Mesendoderm (in vitro differentiated cells): ENCODE results near the gene DPM1.

Source experiments
- DNase-seq: peaks from one replicate; pipeline ENCODE4 v3.0.0; 2013
- H2AK5ac ChIP-seq: 2 replicates; pipeline ENCODE4 v1.6.1; 2013; ENCODE audit warnings: low read length, inconsistent platforms
- H2BK120ac ChIP-seq: 2 replicates; pipeline ENCODE4 v1.6.1; 2013; ENCODE audit warnings: low read depth, mild to moderate bottlenecking, low read length, moderate library complexity, mixed read lengths
- H2BK15ac ChIP-seq: replicated peaks from 2 replicates; pipeline ENCODE4 v1.6.1; 2013; ENCODE audit warnings: low read depth, mild to moderate bottlenecking, moderate library complexity
- H2BK5ac ChIP-seq: 2 replicates; pipeline ENCODE4 v1.6.1; 2013; ENCODE audit warnings: low read length, inconsistent platforms
- H3K18ac ChIP-seq: 2 replicates; pipeline ENCODE4 v1.6.1; 2013; ENCODE audit warnings: mild to moderate bottlenecking, low read length, mixed read lengths
- H3K23ac ChIP-seq: one replicate; pipeline ENCODE4 v1.6.1; 2013; ENCODE audit warnings: low read length
- H3K27ac ChIP-seq: 2 replicates; pipeline ENCODE4 v1.5.1; 2013; ENCODE audit warnings: low read depth, mild to moderate bottlenecking, inconsistent platforms, low read length, moderate library complexity
- H3K27me3 ChIP-seq: 2 replicates; pipeline ENCODE4 v1.6.1; 2013; ENCODE audit warnings: low read length, control low read depth, mild to moderate bottlenecking, inconsistent platforms; ENCODE audit not compliant: insufficient read depth, poor library complexity
- H3K36me3 ChIP-seq: 2 replicates; pipeline ENCODE4 v1.6.1; 2013; ENCODE audit warnings: low read length, inconsistent platforms; ENCODE audit not compliant: control insufficient read depth, insufficient read depth
- H3K4ac ChIP-seq: one replicate; pipeline ENCODE4 v1.6.1; 2013; ENCODE audit warnings: low read depth, mild to moderate bottlenecking, low read length, moderate library complexity
- H3K4me1 ChIP-seq: 2 replicates; pipeline ENCODE4 v1.6.1; 2013; ENCODE audit warnings: low read depth, low read length, inconsistent platforms; ENCODE audit not compliant: control insufficient read depth
- H3K4me2 ChIP-seq: 2 replicates; pipeline ENCODE4 v1.6.1; 2013; ENCODE audit warnings: low read length
- H3K4me3 ChIP-seq: 2 replicates; pipeline ENCODE4 v1.5.1; 2013; ENCODE audit warnings: mild to moderate bottlenecking, low read length
- H3K56ac ChIP-seq: one replicate; pipeline ENCODE4 v1.6.1; 2013; ENCODE audit warnings: low read length
- H3K79me1 ChIP-seq: 2 replicates; pipeline ENCODE4 v1.6.1; 2013; ENCODE audit warnings: low read length, inconsistent platforms
- H3K79me2 ChIP-seq: 2 replicates; pipeline ENCODE4 v1.6.1; 2013; ENCODE audit warnings: mild to moderate bottlenecking, low read length; ENCODE audit not compliant: control insufficient read depth, insufficient read depth
- H3K9ac ChIP-seq: 2 replicates; pipeline ENCODE4 v1.6.1; 2013; ENCODE audit warnings: low read length, inconsistent platforms
- H4K5ac ChIP-seq: one replicate; pipeline ENCODE4 v1.6.1; 2013; ENCODE audit warnings: low read length
- H4K8ac ChIP-seq: one replicate; pipeline ENCODE4 v1.6.1; 2013; ENCODE audit warnings: low read depth, mild to moderate bottlenecking, control low read depth, low read length, moderate library complexity
- WGBS: extraction: QIAGEN DNeasy Blood & Tissue Kit; methylation state at CpG from one replicate; pipeline ENCODE4 v1.1.7; 2013; ENCODE audit warnings: low lambda C conversion rate, missing lambda C conversion rate; ENCODE audit not compliant: insufficient coverage; ENCODE audit errors: extremely low coverage; 5-methylcytosine and 5-hydroxymethylcytosine counted together

Gene DPM1

DNA sequence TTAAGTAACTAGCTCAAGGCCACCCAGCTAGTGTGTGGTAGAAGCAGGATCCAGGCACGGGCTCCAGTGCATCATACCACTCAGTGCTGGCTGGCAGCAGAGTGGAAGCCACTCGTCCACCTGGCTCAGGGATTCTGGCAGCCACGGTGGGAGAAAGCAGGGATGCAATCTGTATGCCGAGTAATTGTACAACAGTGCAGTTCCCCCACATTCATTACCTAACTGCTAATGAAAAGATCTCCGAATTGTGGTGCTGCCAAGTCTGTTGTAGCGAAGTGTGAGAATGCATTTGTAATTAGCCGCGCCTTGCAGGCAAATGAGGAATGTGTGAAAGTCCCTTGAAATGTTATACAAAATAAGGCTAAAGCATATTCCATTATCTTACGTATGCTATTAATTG lies 35.5 kb upstream of the DPM1 start:
- no peak overlapping the region for H3K4me2 ChIP-seq
- H4K5ac ChIP-seq = no peak overlapping the region
- H3K79me2 ChIP-seq = no peaks in the 10 kb centered on the region
- no peak overlapping the region for H2AK5ac ChIP-seq
- no peaks in the 10 kb centered on the region for H3K36me3 ChIP-seq
- WGBS = no CpG with 5 or more reads among the region's 9 CpGs
- H2BK15ac ChIP-seq = no peak overlapping the region
- no peak overlapping the region for H3K23ac ChIP-seq
- DNase-seq = no peak
- peaks cover 8% of the 10 kb centered on the region for H3K4me1 ChIP-seq
- H3K79me1 ChIP-seq = no peaks in the 10 kb centered on the region
- H2BK5ac ChIP-seq = no peak overlapping the region
- H3K27ac ChIP-seq = no peak overlapping the region
- H3K27me3 ChIP-seq = no peaks in the 10 kb centered on the region
- H3K4ac ChIP-seq = no peak overlapping the region
- no peak overlapping the region for H3K9ac ChIP-seq
- H3K56ac ChIP-seq = no peak overlapping the region
- H3K4me3 ChIP-seq = no peak overlapping the region
- H4K8ac ChIP-seq = no peak overlapping the region
- H3K18ac ChIP-seq = no peak overlapping the region
- no peak overlapping the region for H2BK120ac ChIP-seq

DNA sequence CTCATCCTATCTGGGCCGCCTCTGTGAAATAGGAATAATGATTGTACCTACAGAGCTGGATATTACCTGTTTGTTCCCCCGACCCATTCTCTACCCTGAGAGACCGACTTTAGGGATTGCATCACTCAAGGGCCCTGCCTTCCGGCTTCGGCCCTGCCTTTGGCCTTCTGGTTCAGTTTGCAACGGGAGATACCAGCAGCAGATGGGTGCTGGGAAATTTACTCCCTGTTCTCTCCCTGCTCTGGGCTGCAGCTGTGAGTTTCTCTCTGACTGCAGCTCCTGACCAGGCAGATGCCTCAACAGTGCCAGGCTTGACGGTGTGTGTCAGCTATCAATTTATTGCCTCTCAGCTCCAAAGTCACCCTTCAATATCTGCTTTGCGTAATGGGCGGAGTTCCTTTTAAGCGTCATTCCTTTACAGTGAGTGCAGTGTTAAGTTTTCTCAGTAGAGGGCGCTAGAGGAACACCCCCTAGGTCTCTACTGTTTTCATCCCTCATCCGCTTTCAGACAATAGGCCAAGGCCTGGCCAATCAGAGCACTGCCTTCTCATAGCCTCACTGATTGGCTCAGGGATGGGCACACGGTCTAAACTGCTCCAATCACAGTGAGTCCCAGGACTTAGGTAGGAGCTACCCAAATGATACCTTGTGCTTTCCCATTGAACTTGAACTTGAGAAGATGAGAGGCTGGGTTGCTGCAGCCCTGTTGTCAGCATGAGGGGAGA lies 34.6 kb upstream of the DPM1 start:
- H3K27me3 ChIP-seq = no peaks in the 10 kb centered on the region
- H2BK5ac ChIP-seq = peak overlapping the region; percentile 24
- H4K8ac ChIP-seq = no peak overlapping the region
- H3K18ac ChIP-seq = no peak overlapping the region
- peak overlapping the region; percentile 52 for H3K27ac ChIP-seq
- peak overlapping the region; percentile 75 for H3K56ac ChIP-seq
- no peaks in the 10 kb centered on the region for H3K36me3 ChIP-seq
- H4K5ac ChIP-seq = peak overlapping the region; percentile 15
- no peak overlapping the region for H2AK5ac ChIP-seq
- no peak overlapping the region for H2BK15ac ChIP-seq
- no peaks in the 10 kb centered on the region for H3K79me1 ChIP-seq
- H3K4me2 ChIP-seq = no peak overlapping the region
- DNase-seq = peak; percentile 99
- no CpG with 5 or more reads among the region's 13 CpGs for WGBS
- H3K4ac ChIP-seq = peak overlapping the region; percentile 56
- H3K23ac ChIP-seq = no peak overlapping the region
- no peaks in the 10 kb centered on the region for H3K79me2 ChIP-seq
- peak overlapping the region; percentile 10 for H3K9ac ChIP-seq
- no peak overlapping the region for H2BK120ac ChIP-seq
- peaks cover 8% of the 10 kb centered on the region for H3K4me1 ChIP-seq
- H3K4me3 ChIP-seq = no peak overlapping the region

DNA sequence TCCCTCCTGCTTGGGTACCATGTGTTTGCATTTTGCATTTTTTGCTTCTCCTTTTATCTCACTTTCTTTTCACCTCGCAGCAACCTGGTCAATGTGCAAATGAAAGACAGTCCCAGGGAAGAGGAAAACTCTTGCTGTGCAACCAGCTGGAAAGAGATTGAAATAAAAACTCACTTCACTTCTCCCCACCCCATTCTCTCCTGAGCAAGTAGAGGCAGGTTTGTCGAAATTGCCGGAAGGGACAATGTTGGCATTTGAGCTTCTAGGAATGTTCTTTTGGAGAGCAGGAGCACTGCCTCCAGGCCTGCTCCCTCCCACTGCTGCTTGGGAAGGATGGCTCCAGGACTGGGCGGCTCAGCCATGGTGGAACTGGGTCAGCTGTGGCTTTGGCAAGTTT lies 34.0 kb upstream of the DPM1 start:
- Histone ChIP-seq H3K56ac (peak overlapping the region; percentile 75), H2BK15ac (no peak overlapping the region), H2BK120ac (no peak overlapping the region), H4K5ac (peak overlapping the region; percentile 65), H3K9ac (peak overlapping the region; percentile 10), H3K36me3 (no peaks in the 10 kb centered on the region), H3K27me3 (no peaks in the 10 kb centered on the region), H3K79me2 (no peaks in the 10 kb centered on the region), H3K79me1 (no peaks in the 10 kb centered on the region), H3K23ac (no peak overlapping the region), H2BK5ac (peak overlapping the region; percentile 24), H3K4me1 (peaks cover 8% of the 10 kb centered on the region), H3K4me3 (no peak overlapping the region), H2AK5ac (no peak overlapping the region), H3K27ac (peak overlapping the region; percentile 52), H4K8ac (no peak overlapping the region), H3K4ac (peak overlapping the region; percentile 56), H3K18ac (no peak overlapping the region), H3K4me2 (no peak overlapping the region)
- WGBS = no CpG with 5 or more reads among the region's 4 CpGs
- DNase-seq = peak; percentile 81

GRCh38 chr20:50991076-50991475 lies 32.7 kb upstream of the DPM1 start:
- Histone ChIP-seq H3K4me1 (peaks cover 8% of the 10 kb centered on the region), H3K23ac (no peak overlapping the region), H3K9ac (no peak overlapping the region), H3K18ac (peak overlapping the region; percentile 20), H3K4ac (no peak overlapping the region), H3K27me3 (no peaks in the 10 kb centered on the region), H2BK120ac (no peak overlapping the region), H2AK5ac (no peak overlapping the region), H3K36me3 (no peaks in the 10 kb centered on the region), H4K5ac (no peak overlapping the region), H3K79me2 (no peaks in the 10 kb centered on the region), H3K79me1 (no peaks in the 10 kb centered on the region), H2BK5ac (no peak overlapping the region), H3K27ac (no peak overlapping the region), H3K4me3 (no peak overlapping the region), H2BK15ac (no peak overlapping the region), H3K4me2 (no peak overlapping the region), H4K8ac (no peak overlapping the region), H3K56ac (no peak overlapping the region)
- no peak for DNase-seq
- no CpG with 5 or more reads among the region's 3 CpGs for whole genome bisulfite sequencing

- DNase-seq = peak; percentile 88
- H3K18ac ChIP-seq = no peak overlapping the region
These were observed 29.3 kb upstream of the DPM1 start for GRCh38 chr20:50987493-50988210.

More at GRCh38 chr20:50987493-50988210, 29.3 kb upstream of the DPM1 start:
- no peak overlapping the region for H4K8ac ChIP-seq
- H3K9ac ChIP-seq = no peak overlapping the region
- H3K79me1 ChIP-seq = no peaks in the 10 kb centered on the region
- H2BK120ac ChIP-seq = no peak overlapping the region
- no peak overlapping the region for H3K56ac ChIP-seq
- no peak overlapping the region for H3K27ac ChIP-seq
- no peak overlapping the region for H3K23ac ChIP-seq
- H3K4ac ChIP-seq = no peak overlapping the region
- no peak overlapping the region for H4K5ac ChIP-seq
- H3K27me3 ChIP-seq = no peaks in the 10 kb centered on the region
- H3K36me3 ChIP-seq = no peaks in the 10 kb centered on the region
- no peaks in the 10 kb centered on the region for H3K79me2 ChIP-seq
- H2BK5ac ChIP-seq = no peak overlapping the region
- H3K4me3 ChIP-seq = no peak overlapping the region
- H2AK5ac ChIP-seq = no peak overlapping the region
- H2BK15ac ChIP-seq = no peak overlapping the region
- no CpG with 5 or more reads among the region's 13 CpGs for WGBS
- no peak overlapping the region for H3K4me2 ChIP-seq
- H3K4me1 ChIP-seq = peaks cover 6% of the 10 kb centered on the region
